DND-41 (cell line): ENCODE data around the gene NETO1.

Source experiments
- ATAC-seq: fragments of 200-7000 bp; cut with Tn5 transposase; 3 replicates; pipeline ENCODE4 v1.9.1; 2021; ENCODE audit warnings: low read depth; ENCODE audit not compliant: insufficient read depth
- DNase-seq: peaks from one replicate; pipeline ENCODE4 v3.0.0-alpha.2; 2020
- H2AFZ ChIP-seq: 2 replicates; pipeline ENCODE4 v1.6.0; 2012; ENCODE audit warnings: low read depth, low read length
- H3K27ac ChIP-seq: 2 replicates; pipeline ENCODE4 v1.5.1; 2012; ENCODE audit warnings: low read length, inconsistent platforms
- H3K27me3 ChIP-seq: fragments of 200-600 bp; sonication (generic); 2 replicates; pipeline ENCODE4 v1.6.0; 2012; ENCODE audit warnings: low read length, mild to moderate bottlenecking, inconsistent platforms; ENCODE audit not compliant: insufficient read depth, poor library complexity
- H3K36me3 ChIP-seq: 2 replicates; pipeline ENCODE4 v1.5.1; 2012; ENCODE audit warnings: low read length, inconsistent platforms; ENCODE audit not compliant: insufficient read depth
- H3K4me1 ChIP-seq: 2 replicates; pipeline ENCODE4 v1.5.1; 2012; ENCODE audit warnings: mild to moderate bottlenecking, low read length; ENCODE audit not compliant: insufficient read depth
- H3K4me2 ChIP-seq: 2 replicates; pipeline ENCODE4 v1.6.0; 2012; ENCODE audit warnings: mild to moderate bottlenecking, moderate library complexity, low read length, inconsistent platforms; ENCODE audit not compliant: insufficient read depth
- H3K4me3 ChIP-seq, 2 experiments: fragments of 200-600 bp in 1 of 2; shearing (Covaris generic) in 1 of 2; 2 replicates each; pipeline ENCODE4 v1.5.1; 2012 to 2016; ENCODE audit warnings: inconsistent platforms in 2 of 2, low read length in 2 of 2, mild to moderate bottlenecking in 2 of 2, low read depth in 1 of 2, moderate library complexity in 1 of 2
- H3K79me2 ChIP-seq: 2 replicates; pipeline ENCODE4 v1.6.0; 2012; ENCODE audit warnings: low read length, inconsistent platforms; ENCODE audit not compliant: insufficient read depth
- H3K9ac ChIP-seq: 2 replicates; pipeline ENCODE4 v1.6.0; 2012; ENCODE audit warnings: low read depth, mild to moderate bottlenecking, inconsistent platforms, low read length, moderate library complexity
- H3K9me3 ChIP-seq: 2 replicates; pipeline ENCODE4 v1.5.1; 2012; ENCODE audit warnings: low read length, moderate library complexity, mild to moderate bottlenecking, inconsistent platforms; ENCODE audit not compliant: insufficient read depth, severe bottlenecking
- H4K20me1 ChIP-seq: 2 replicates; pipeline ENCODE4 v1.6.0; 2012; ENCODE audit warnings: low read length; ENCODE audit not compliant: insufficient read depth
- EZH2 ChIP-seq: IDR thresholded peaks from 3 replicates; pipeline ENCODE4 v1.6.1; 2012; ENCODE audit warnings: borderline replicate concordance, low read depth, mild to moderate bottlenecking, moderate library complexity, low read length, inconsistent platforms; ENCODE audit not compliant: severe bottlenecking
- TF ChIP-seq, protein P1 (sequence below): IDR thresholded peaks from 2 replicates; pipeline ENCODE4 v1.5.1; 2012; ENCODE audit warnings: borderline replicate concordance, low read length, moderate library complexity, mild to moderate bottlenecking; ENCODE audit not compliant: poor library complexity, severe bottlenecking; ENCODE audit errors: extremely low read depth

NETO1 gene

DNA sequence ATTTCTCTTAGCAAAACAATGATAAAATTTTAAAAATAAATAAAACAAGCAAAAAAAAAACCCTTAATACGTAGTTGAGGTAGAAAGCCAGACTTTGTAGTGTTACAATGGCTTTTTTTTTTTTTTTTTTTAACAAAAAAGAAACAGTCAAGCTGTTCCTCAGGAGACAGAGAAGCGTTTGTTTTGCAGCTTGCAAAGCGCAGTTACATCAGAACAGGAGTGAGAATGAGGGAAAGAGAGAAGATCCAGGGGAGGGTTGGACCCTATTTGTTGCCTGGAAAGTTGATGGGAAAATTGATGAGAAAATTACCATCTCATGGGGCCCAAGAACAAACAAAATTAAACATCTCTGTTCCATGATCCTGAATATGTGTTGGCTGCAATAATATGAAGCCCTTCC is 146.5 kb downstream of the NETO1 start:
- Histone ChIP-seq H3K9me3 (no peaks in the 10 kb centered on the region), H4K20me1 (no peaks in the 10 kb centered on the region), H2AFZ (no peak overlapping the region), H3K79me2 (no peaks in the 10 kb centered on the region), H3K4me3 (no peak overlapping the region), H3K27ac (no peak overlapping the region), H3K36me3 (no peaks in the 10 kb centered on the region), H3K4me1 (no peaks in the 10 kb centered on the region), H3K9ac (no peak overlapping the region), H3K27me3 (no peaks in the 10 kb centered on the region), H3K4me2 (no peak overlapping the region)
- ATAC-seq (no peak), DNase-seq (no peak)
- no peak for TF ChIP-seq EZH2
- TF ChIP-seq, protein P1, sequence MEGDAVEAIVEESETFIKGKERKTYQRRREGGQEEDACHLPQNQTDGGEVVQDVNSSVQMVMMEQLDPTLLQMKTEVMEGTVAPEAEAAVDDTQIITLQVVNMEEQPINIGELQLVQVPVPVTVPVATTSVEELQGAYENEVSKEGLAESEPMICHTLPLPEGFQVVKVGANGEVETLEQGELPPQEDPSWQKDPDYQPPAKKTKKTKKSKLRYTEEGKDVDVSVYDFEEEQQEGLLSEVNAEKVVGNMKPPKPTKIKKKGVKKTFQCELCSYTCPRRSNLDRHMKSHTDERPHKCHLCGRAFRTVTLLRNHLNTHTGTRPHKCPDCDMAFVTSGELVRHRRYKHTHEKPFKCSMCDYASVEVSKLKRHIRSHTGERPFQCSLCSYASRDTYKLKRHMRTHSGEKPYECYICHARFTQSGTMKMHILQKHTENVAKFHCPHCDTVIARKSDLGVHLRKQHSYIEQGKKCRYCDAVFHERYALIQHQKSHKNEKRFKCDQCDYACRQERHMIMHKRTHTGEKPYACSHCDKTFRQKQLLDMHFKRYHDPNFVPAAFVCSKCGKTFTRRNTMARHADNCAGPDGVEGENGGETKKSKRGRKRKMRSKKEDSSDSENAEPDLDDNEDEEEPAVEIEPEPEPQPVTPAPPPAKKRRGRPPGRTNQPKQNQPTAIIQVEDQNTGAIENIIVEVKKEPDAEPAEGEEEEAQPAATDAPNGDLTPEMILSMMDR, result no peak

DNA sequence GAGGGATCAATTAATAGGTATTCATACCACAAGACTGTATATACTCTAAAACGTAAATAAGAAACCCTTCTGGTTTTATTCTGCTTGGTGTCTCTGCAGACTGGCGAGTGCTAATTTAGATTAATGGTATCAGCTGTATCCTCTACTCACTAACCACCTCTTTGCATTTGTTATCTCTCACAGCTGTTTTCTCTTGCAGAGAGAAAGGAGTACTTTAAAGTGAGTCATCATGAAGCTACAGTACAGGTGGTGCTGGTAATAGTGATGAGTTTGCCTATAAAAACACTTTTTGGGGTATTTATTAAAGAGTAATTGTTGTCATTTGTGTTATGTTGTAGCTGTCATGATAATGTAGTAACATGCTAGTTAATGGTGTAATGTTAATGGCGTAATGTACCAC is 147.7 kb downstream of the NETO1 start:
- Histone ChIP-seq H3K4me1 (no peaks in the 10 kb centered on the region), H3K4me2 (no peak overlapping the region), H3K27ac (no peak overlapping the region), H3K27me3 (no peaks in the 10 kb centered on the region), H3K9me3 (no peaks in the 10 kb centered on the region), H3K79me2 (no peaks in the 10 kb centered on the region), H3K4me3 (no peak overlapping the region), H3K9ac (no peak overlapping the region), H4K20me1 (no peaks in the 10 kb centered on the region), H3K36me3 (no peaks in the 10 kb centered on the region), H2AFZ (no peak overlapping the region)
- no peak for TF ChIP-seq EZH2
- TF ChIP-seq, protein P1, result no peak
- ATAC-seq, result no peak
- no peak for DNase-seq

DNA sequence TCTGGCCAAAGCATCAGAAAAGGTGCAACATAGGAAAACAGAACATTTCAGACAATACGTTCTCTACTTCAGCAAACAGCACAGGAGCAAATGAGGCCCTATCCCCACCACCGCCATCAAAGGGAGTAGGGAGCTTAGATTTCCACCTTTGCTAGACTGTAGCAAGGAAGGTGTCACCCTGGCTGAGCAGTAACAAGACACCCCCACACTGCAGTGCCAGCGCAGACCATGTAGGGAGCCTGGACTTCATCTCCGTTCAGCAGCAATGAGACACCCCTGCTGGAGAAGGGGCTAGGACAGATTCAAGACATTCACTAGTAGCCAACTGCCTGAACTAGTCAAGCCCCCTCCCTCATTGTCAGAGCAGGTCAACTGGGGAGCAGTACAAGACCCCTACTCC is 163.6 kb downstream of the NETO1 start:
- no peak for TF ChIP-seq EZH2
- TF ChIP-seq, protein P1, result no peak
- no peak for ATAC-seq
- peaks cover 3% of the 10 kb centered on the region for H3K27me3 ChIP-seq

DNA sequence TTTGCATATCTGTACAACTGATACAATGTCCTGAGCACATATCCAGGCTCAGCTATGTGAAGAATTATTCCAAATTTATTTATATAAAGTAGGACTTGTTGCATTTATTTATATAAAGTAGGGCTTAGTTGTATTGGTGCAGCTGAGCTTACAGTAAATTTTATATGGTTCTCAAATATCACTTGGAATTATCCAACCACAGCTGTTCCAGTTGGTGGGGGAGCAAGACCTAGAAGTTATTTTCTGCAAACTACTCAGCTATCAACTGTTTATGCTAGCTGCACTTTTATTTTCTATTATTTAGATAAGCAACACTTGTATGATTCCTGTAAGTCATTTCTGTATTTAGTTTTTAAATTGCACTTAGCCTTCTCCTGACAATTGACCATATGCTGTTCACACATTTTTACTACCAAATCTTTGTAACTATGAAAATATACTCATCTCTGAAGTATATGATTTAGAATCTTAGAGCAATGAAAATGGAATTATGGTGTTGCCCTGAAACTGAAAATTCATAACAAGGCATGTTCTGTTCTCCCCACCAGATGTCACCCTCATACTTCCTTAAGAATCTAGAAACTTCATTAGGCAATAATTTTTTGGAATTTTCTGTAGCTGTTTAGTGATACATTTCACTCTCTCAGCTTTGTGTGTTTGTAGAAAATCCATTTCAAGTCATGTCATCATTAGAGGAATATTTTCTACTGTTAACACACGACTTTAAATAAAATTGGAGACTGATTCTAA is 166.7 kb downstream of the NETO1 start:
- H3K79me2 ChIP-seq, result no peaks in the 10 kb centered on the region
- ATAC-seq, result no peak
- H3K4me3 ChIP-seq, result no peak overlapping the region
- no peak overlapping the region for H3K27ac ChIP-seq
- H3K27me3 ChIP-seq, result peaks cover 3% of the 10 kb centered on the region
- no peaks in the 10 kb centered on the region for H3K36me3 ChIP-seq
- no peak overlapping the region for H3K9ac ChIP-seq
- no peak for DNase-seq
- no peaks in the 10 kb centered on the region for H4K20me1 ChIP-seq
- TF ChIP-seq, protein P1, result peak; percentile 56
- no peak for TF ChIP-seq EZH2
- no peak overlapping the region for H2AFZ ChIP-seq
- no peak overlapping the region for H3K4me2 ChIP-seq
- no peaks in the 10 kb centered on the region for H3K4me1 ChIP-seq
- H3K9me3 ChIP-seq, result no peaks in the 10 kb centered on the region

More for the DNA sequence above, 163.6 kb downstream of the NETO1 start:
- Histone ChIP-seq H3K79me2 (no peaks in the 10 kb centered on the region), H3K36me3 (no peaks in the 10 kb centered on the region), H3K4me1 (no peaks in the 10 kb centered on the region), H3K4me3 (no peak overlapping the region), H3K4me2 (no peak overlapping the region), H2AFZ (no peak overlapping the region), H3K27ac (no peak overlapping the region), H4K20me1 (no peaks in the 10 kb centered on the region), H3K9me3 (no peaks in the 10 kb centered on the region), H3K9ac (no peak overlapping the region)
- no peak for DNase-seq
